K562 (cell line): ENCODE results near the gene HTR4. TPM values are rescaled to one million over a fixed set of nuclear protein-coding genes. Genes with fewer than 3 reads are reported as not detected.

Experiments used
- ATAC-seq: fragments of 200-7000 bp; cut with Tn5 transposase; 3 replicates; pipeline ENCODE4 v1.9.1; 2020; ENCODE audit warnings: moderate library complexity
- BruUV-seq: library from RNA; stranded (reverse); fragments of 400-500 nt; replicated peaks from 2 replicates; lab custom pipeline; 2021; lab: Mats Ljungman, UMichigan
- CTCF ChIA-PET: fragments of 300-600 bp; formaldehyde crosslinking; extraction: SDS; loops from one replicate; lab custom pipeline; 2021; ENCODE audit warnings: low intra/inter-chr PET ratio; lab: Yijun Ruan, JAX
- POLR2A ChIA-PET: fragments of 300-600, 350-650 bp; sonication (Branson Sonifier 250); formaldehyde crosslinking; extraction: SDS; loops from one replicate; lab custom pipeline; 2021; ENCODE audit warnings: antibody characterized with exemption, inconsistent platforms; lab: Yijun Ruan, JAX
- DNase-seq, 4 experiments: peaks; one replicate each; pipeline versions ENCODE4 v3.0.0 to v3.0.0-alpha.2; 2011 to 2018; ENCODE audit warnings: low spot score in 3 of 4, mixed read lengths in 3 of 4; ENCODE audit errors: extremely low read depth in 1 of 4
- FAIRE-seq: peaks from 2 replicates; lab custom pipeline; 2011; peaks lifted over from hg19 to GRCh38; lab: Jason Lieb, UNC
- H2AFZ ChIP-seq: 2 replicates; pipeline ENCODE4 v1.6.0; 2011; ENCODE audit warnings: low read depth, low read length, control low read depth, inconsistent platforms
- H3K27ac ChIP-seq: fragments of 200-600 bp; 3 replicates; pipeline ENCODE4 v1.8.0; 2011; ENCODE audit warnings: low read depth, mild to moderate bottlenecking, control low read depth, inconsistent platforms, low read length, moderate library complexity, mixed read lengths; ENCODE audit errors: extremely low read depth
- H3K27me3 ChIP-seq, 2 experiments: fragments of 300-600 bp in 1 of 2; 2 replicates in 1 of 2; 3 replicates in 1 of 2; pipeline versions ENCODE4 v1.6.0 to v1.8.0; 2011; ENCODE audit warnings: inconsistent platforms in 2 of 2, low read length in 2 of 2, mild to moderate bottlenecking in 1 of 2, mixed read lengths in 1 of 2, moderate library complexity in 1 of 2; ENCODE audit not compliant: control insufficient read depth in 2 of 2, insufficient read depth in 2 of 2
- H3K36me3 ChIP-seq: fragments of 300-600 bp; 3 replicates; pipeline ENCODE4 v1.8.0; 2011; ENCODE audit warnings: mild to moderate bottlenecking, low read length, inconsistent platforms; ENCODE audit not compliant: control insufficient read depth, insufficient read depth
- H3K4me1 ChIP-seq, 2 experiments: fragments of 200-600 bp in 1 of 2; replicated peaks in 1 of 2; 2 replicates in 1 of 2; 3 replicates in 1 of 2; pipeline versions ENCODE4 v1.5.1 to v1.8.0; 2011; ENCODE audit warnings: inconsistent platforms in 2 of 2, low read length in 2 of 2, mild to moderate bottlenecking in 1 of 2, mixed read lengths in 1 of 2, moderate library complexity in 1 of 2; ENCODE audit not compliant: control insufficient read depth in 2 of 2, insufficient read depth in 2 of 2
- H3K4me2 ChIP-seq: 2 replicates; pipeline ENCODE4 v1.6.1; 2011; ENCODE audit warnings: low read length, control low read depth, inconsistent platforms, mixed read lengths; ENCODE audit not compliant: insufficient read depth
- H3K4me3 ChIP-seq: fragments of 200-600 bp; sonication (generic), shearing (Covaris generic); 2 replicates; pipeline ENCODE4 v1.5.1; 2016; ENCODE audit warnings: control low read depth, inconsistent platforms
- H3K79me2 ChIP-seq: fragments of 200-600 bp; 3 replicates; pipeline ENCODE4 v1.8.0; 2011; ENCODE audit warnings: low read length, inconsistent platforms; ENCODE audit not compliant: control insufficient read depth, insufficient read depth
- H3K9ac ChIP-seq, 2 experiments: 2 replicates each; pipeline versions ENCODE4 v1.6.0 to v1.6.1; 2011; ENCODE audit warnings: low read depth in 2 of 2, low read length in 2 of 2, control low read depth in 1 of 2, inconsistent platforms in 1 of 2, mild to moderate bottlenecking in 1 of 2, mixed read lengths in 1 of 2; ENCODE audit not compliant: insufficient read depth in 1 of 2
- H3K9me1 ChIP-seq: one replicate; pipeline ENCODE4 v1.6.0; 2011; ENCODE audit warnings: inconsistent platforms, mild to moderate bottlenecking, low read length, moderate library complexity; ENCODE audit not compliant: control insufficient read depth, insufficient read depth
- H3K9me3 ChIP-seq: replicated peaks from 2 replicates; pipeline ENCODE4 v1.5.1; 2011; ENCODE audit warnings: low read depth, low read length, inconsistent platforms; ENCODE audit not compliant: control insufficient read depth, insufficient read depth
- H4K20me1 ChIP-seq: replicated peaks from 2 replicates; pipeline ENCODE4 v1.6.1; 2011; ENCODE audit warnings: low read length, inconsistent platforms, mixed read lengths; ENCODE audit not compliant: control insufficient read depth, insufficient read depth
- CBX1 ChIP-seq: sonication (generic); IDR thresholded peaks from 2 replicates; pipeline ENCODE4 v1.6.1; 2016; ENCODE audit warnings: antibody characterized with exemption, low read depth, mild to moderate bottlenecking
- CHD2 ChIP-seq: IDR thresholded peaks from 2 replicates; pipeline ENCODE4 v1.6.1; 2011; ENCODE audit warnings: low read depth, low read length
- ETV1 ChIP-seq: fragments of 450-650 bp; conservative IDR thresholded peaks from 2 replicates; pipeline ENCODE4 v1.6.1; 2016; ENCODE audit warnings: missing genetic modification characterization, control low read depth, low read depth, missing compliant biosample characterization
- FOXM1 ChIP-seq, 2 experiments: fragments of 450-650 bp in 1 of 2; sonication (generic) in 1 of 2; formaldehyde crosslinking in 1 of 2; IDR thresholded peaks; 2 replicates each; pipeline versions ENCODE4 v1.6.1 to v1.9.0; 2017 to 2022; ENCODE audit warnings: low read depth in 2 of 2, mild to moderate bottlenecking in 2 of 2, missing genetic modification reagents in 1 of 2, moderate library complexity in 1 of 2
- JUN ChIP-seq, 2 experiments: sonication (generic) in 1 of 2; formaldehyde crosslinking in 1 of 2; IDR thresholded peaks; 2 replicates each; pipeline versions ENCODE4 v1.6.1 to v1.8.0; 2012 to 2022; ENCODE audit warnings: borderline replicate concordance in 2 of 2, mild to moderate bottlenecking in 2 of 2, improper control_type of control experiment in 1 of 2, low read depth in 1 of 2, low read length in 1 of 2, missing genetic modification reagents in 1 of 2
- MCM5 ChIP-seq: fragments of 450-650 bp; IDR thresholded peaks from 2 replicates; pipeline ENCODE4 v1.6.1; 2016; ENCODE audit warnings: low read depth
- MEIS2 ChIP-seq: fragments of 450-650 bp; IDR thresholded peaks from 2 replicates; pipeline ENCODE4 v1.6.1; 2014; ENCODE audit warnings: mild to moderate bottlenecking; ENCODE audit not compliant: partially characterized antibody
- PTRF ChIP-seq: fragments of 450-650 bp; IDR thresholded peaks from 2 replicates; pipeline ENCODE4 v1.6.1; 2016; ENCODE audit warnings: mild to moderate bottlenecking, missing genetic modification characterization, missing compliant biosample characterization
- SMARCC2 ChIP-seq: fragments of 450-650 bp; IDR thresholded peaks from 2 replicates; pipeline ENCODE4 v1.6.1; 2017; ENCODE audit warnings: antibody characterized with exemption, moderate library complexity, mild to moderate bottlenecking, low read depth
- SP1 ChIP-seq: sonication (generic); formaldehyde crosslinking; IDR thresholded peaks from 2 replicates; pipeline ENCODE4 v1.8.1; 2022; ENCODE audit warnings: mild to moderate bottlenecking, missing genetic modification reagents
- SREBF1 ChIP-seq: fragments of 150-350 bp; IDR thresholded peaks from 2 replicates; pipeline ENCODE4 v1.6.1; 2014; ENCODE audit warnings: antibody characterized with exemption, low read depth, low read length, borderline replicate concordance
- STAG1 ChIP-seq: sonication (generic); formaldehyde crosslinking; IDR thresholded peaks from 2 replicates; pipeline ENCODE4 v1.5.0; 2020; ENCODE audit warnings: missing genetic modification reagents, borderline replicate concordance
- ZKSCAN1 ChIP-seq: fragments of 150-350 bp; IDR thresholded peaks from 2 replicates; pipeline ENCODE4 v1.6.1; 2016; ENCODE audit warnings: low read depth, low read length
- ZKSCAN8 ChIP-seq: fragments of 200-800 bp; sonication (Bioruptor generic); IDR thresholded peaks from 2 replicates; pipeline ENCODE4 v1.6.1; 2016; ENCODE audit warnings: missing genetic modification characterization, missing compliant biosample characterization
- ZNF431 ChIP-seq: sonication (generic); formaldehyde crosslinking; IDR thresholded peaks from 2 replicates; pipeline ENCODE4 v1.8.0; 2022; ENCODE audit warnings: mild to moderate bottlenecking, missing genetic modification reagents
- WGBS: fragments of 100-300 bp; shearing (Covaris generic); methylation state at CpG from one replicate; pipeline ENCODE4 v1.1.6; 2016; ENCODE audit warnings: low coverage, mixed read lengths; ENCODE audit not compliant: insufficient coverage; ENCODE audit errors: missing lambda C conversion rate; 5-methylcytosine and 5-hydroxymethylcytosine counted together
- in situ Hi-C: fragments of 300-500 bp; cut with MboI; formaldehyde crosslinking; loops from 4 replicates; pipeline ENCODE4 v1.15.0; 2018; ENCODE audit warnings: inconsistent platforms, mixed read lengths
- intact Hi-C: fragments of 100-400 bp; cut with micrococcal nuclease; formaldehyde crosslinking; loops from 2 replicates; pipeline ENCODE4 v1.14.2; 2022
- polyA plus RNA-seq, 8 experiments: library from polyadenylated mRNA; depleted of rRNA in 4 of 8; stranded (reverse) in 5 of 8; unstranded in 3 of 8; fragments of >200 nt; fragmentation: Nextera tagmentation in 2 of 8; fragmentation: Illumina TruSeq in 1 of 8; extraction: Ambion mirVana in 2 of 8; extraction: Trizol in 1 of 8; gene quantifications; 2 replicates each; pipeline versions ENCODE4 v1.2.1 to v1.2.3, GENCODE V29; 2011 to 2014; ENCODE audit warnings: inconsistent platforms in 1 of 8, missing spikeins in 1 of 8
- total RNA-seq, 7 experiments: library from RNA; depleted of rRNA in 6 of 7; stranded (reverse); fragments of >200 nt in 6 of 7; fragmentation: Illumina TruSeq in 2 of 7; extraction: Trizol in 2 of 7; gene quantifications; 2 replicates each; pipeline versions ENCODE4 v1.2.1 to v1.2.3, GENCODE V29; 2011 to 2021; ENCODE audit warnings: low replicate concordance in 1 of 7

HTR4 gene
- total and polyA plus RNA-seq, 9 of the 15 experiments (the other 6 are each of a cell fraction or from before 2014, with no cell fraction given), result 0.13 TPM; not detected in 8

- Histone ChIP-seq H4K20me1 (no peaks in the 10 kb centered on the region), H3K9ac (no peak overlapping the region), H3K36me3 (no peaks in the 10 kb centered on the region), H3K4me2 (no peak overlapping the region), H2AFZ (no peak overlapping the region), H3K4me3 (no peak overlapping the region), H3K79me2 (no peaks in the 10 kb centered on the region), H3K4me1 (peaks cover 0 to 4% of the 10 kb centered on the region in 2 experiments; a peak in 1 of 5 replicates), H3K9me1 (no peaks in the 10 kb centered on the region), H3K9me3 (no peaks in the 10 kb centered on the region), H3K27ac (no peak overlapping the region), H3K27me3 (no peaks in the 10 kb centered on the region)
- FAIRE-seq (no peak), DNase-seq (no peak), ATAC-seq (no peak)
- intact Hi-C loops, result no loop called here
- in situ Hi-C loops, result no loop called here
- no peak for TF ChIP-seq STAG1
- TF ChIP-seq JUN (IDR thresholded peaks at IDR 0.05; ENCODE audit: borderline replicate concordance, low read depth, low read length), result no peak
- no peak for TF ChIP-seq JUN (CRISPR knock-in tag; IDR thresholded peaks at IDR 0.05; ENCODE audit: borderline replicate concordance)
- no peak for TF ChIP-seq FOXM1 (IDR thresholded peaks at IDR 0.05; ENCODE audit: low read depth)
- no peak for TF ChIP-seq FOXM1 (CRISPR knock-in tag; IDR thresholded peaks at IDR 0.05; ENCODE audit: low read depth)
- no peak for TF ChIP-seq ZKSCAN1
- no peak for TF ChIP-seq SREBF1
- no peak for TF ChIP-seq MCM5
- TF ChIP-seq ETV1 (tag), result no peak
- TF ChIP-seq MEIS2, result no peak
- TF ChIP-seq CBX1, result no peak
- TF ChIP-seq PTRF (tag), result no peak
- no peak for TF ChIP-seq CHD2
- no peak for TF ChIP-seq ZKSCAN8 (CRISPR knock-in tag)
- TF ChIP-seq ZNF431 (CRISPR knock-in tag), result no peak
- TF ChIP-seq SP1 (CRISPR knock-in tag), result no peak
- no peak for TF ChIP-seq SMARCC2
- CTCF ChIA-PET, result no interaction called here
- no TSS peak for BruUV-seq
- 63% methylated on average over 3 of the region's 3 CpGs for WGBS
- POLR2A ChIA-PET, result no interaction called here
These were observed 28.2 kb downstream of the HTR4 start for GRCh38 chr5:148626081-148626613.
